WTC11 (cell line): Measurements from ENCODE around the gene CIB2. TPM values are rescaled to one million over a fixed set of nuclear protein-coding genes. Genes with fewer than 3 reads are reported as not detected.
A peak's percentile ranks its signal among the peaks of the same experiment; 100 is the strongest.

ENCODE experiments used
- ATAC-seq: fragments of 200-7000 bp; cut with Tn5 transposase; 2 replicates; pipeline ENCODE4 v1.10.0; 2021; ENCODE audit warnings: mild to moderate bottlenecking, moderate library complexity
- CTCF ChIA-PET: fragments of 300-600 bp; sonication (Branson Sonifier 250); formaldehyde crosslinking; loops from one replicate; lab custom pipeline; 2021; ENCODE audit warnings: antibody characterized with exemption; lab: Charles Lee
- POLR2A ChIA-PET: fragments of 350-600 bp; sonication (Branson Sonifier 250); formaldehyde crosslinking; loops from one replicate; lab custom pipeline; 2021; ENCODE audit warnings: antibody characterized with exemption; lab: Charles Lee
- DNase-seq: peaks from one replicate; pipeline ENCODE4 v3.0.0; 2021; ENCODE audit warnings: low spot score
- H3K27ac Mint-ChIP-seq: 2 replicates; pipeline ENCODE4 v1.8.0; 2021; ENCODE audit warnings: mixed read lengths
- H3K27me3 Mint-ChIP-seq: 2 replicates; pipeline ENCODE4 v1.8.0; 2021; ENCODE audit warnings: low read depth, mild to moderate bottlenecking, moderate library complexity, mixed read lengths
- H3K36me3 Mint-ChIP-seq: 2 replicates; pipeline ENCODE4 v1.8.0; 2021; ENCODE audit warnings: mixed read lengths
- H3K4me1 Mint-ChIP-seq: 2 replicates; pipeline ENCODE4 v1.8.0; 2022; ENCODE audit warnings: mixed read lengths
- H3K4me3 Mint-ChIP-seq: 2 replicates; pipeline ENCODE4 v1.8.0; 2021; ENCODE audit warnings: mild to moderate bottlenecking, moderate library complexity, mixed read lengths
- H3K9me3 Mint-ChIP-seq: 2 replicates; pipeline ENCODE4 v1.8.0; 2021; ENCODE audit warnings: mixed read lengths
- CBFB ChIP-seq: sonication (generic); formaldehyde crosslinking; IDR thresholded peaks from 2 replicates; pipeline ENCODE4 v1.8.1; 2022; ENCODE audit warnings: mild to moderate bottlenecking, low read depth, missing genetic modification reagents
- ESRRA ChIP-seq: sonication (generic); formaldehyde crosslinking; IDR thresholded peaks from 2 replicates; pipeline ENCODE4 v1.8.1; 2022; ENCODE audit warnings: mild to moderate bottlenecking, missing genetic modification reagents, borderline replicate concordance
- FOXJ3 ChIP-seq: sonication (generic); formaldehyde crosslinking; IDR thresholded peaks from 2 replicates; pipeline ENCODE4 v1.9.0; 2021; ENCODE audit warnings: missing genetic modification reagents, mild to moderate bottlenecking, borderline replicate concordance
- FOXP1 ChIP-seq: sonication (generic); formaldehyde crosslinking; IDR thresholded peaks from 2 replicates; pipeline ENCODE4 v1.8.0; 2022; ENCODE audit warnings: missing genetic modification reagents, mild to moderate bottlenecking, moderate library complexity, borderline replicate concordance
- GABPB1 ChIP-seq: sonication (generic); formaldehyde crosslinking; IDR thresholded peaks from 2 replicates; pipeline ENCODE4 v1.8.1; 2023; ENCODE audit warnings: mild to moderate bottlenecking, missing genetic modification reagents
- HMGXB4 ChIP-seq: sonication (generic); formaldehyde crosslinking; IDR thresholded peaks from 2 replicates; pipeline ENCODE4 v1.8.1; 2023; ENCODE audit warnings: mild to moderate bottlenecking, moderate library complexity, missing genetic modification reagents
- MYBL2 ChIP-seq: sonication (generic); formaldehyde crosslinking; IDR thresholded peaks from 2 replicates; pipeline ENCODE4 v1.8.1; 2023; ENCODE audit warnings: mild to moderate bottlenecking, moderate library complexity, missing genetic modification reagents
- NR1H2 ChIP-seq: sonication (generic); formaldehyde crosslinking; IDR thresholded peaks from 2 replicates; pipeline ENCODE4 v1.9.0; 2021; ENCODE audit warnings: mild to moderate bottlenecking, moderate library complexity, missing genetic modification reagents
- NR3C1 ChIP-seq: sonication (generic); formaldehyde crosslinking; conservative IDR thresholded peaks from 2 replicates; pipeline ENCODE4 v1.8.1; 2023; ENCODE audit warnings: low read depth, mild to moderate bottlenecking, missing genetic modification reagents
- RELA ChIP-seq: sonication (generic); formaldehyde crosslinking; IDR thresholded peaks from 2 replicates; pipeline ENCODE4 v1.8.1; 2022; ENCODE audit warnings: missing genetic modification reagents, mild to moderate bottlenecking, borderline replicate concordance
- TCF7 ChIP-seq: sonication (generic); formaldehyde crosslinking; IDR thresholded peaks from 2 replicates; pipeline ENCODE4 v1.8.0; 2022; ENCODE audit warnings: mild to moderate bottlenecking, low read depth, missing genetic modification reagents, moderate library complexity
- ZBTB43 ChIP-seq: sonication (generic); formaldehyde crosslinking; IDR thresholded peaks from 2 replicates; pipeline ENCODE4 v1.8.1; 2023; ENCODE audit warnings: mild to moderate bottlenecking, missing genetic modification reagents
- total RNA-seq: library from RNA; stranded (reverse); gene quantifications from 3 replicates; pipeline ENCODE4 v1.2.3, GENCODE V29; 2021
- TF ChIP-seq, protein P1 (sequence below): sonication (generic); formaldehyde crosslinking; IDR thresholded peaks from 2 replicates; pipeline ENCODE4 v1.8.0; 2023; ENCODE audit warnings: missing genetic modification reagents, mild to moderate bottlenecking, borderline replicate concordance
- TF ChIP-seq, protein P2 (sequence below): sonication (generic); formaldehyde crosslinking; IDR thresholded peaks from 2 replicates; pipeline ENCODE4 v1.8.0; 2022; ENCODE audit warnings: mild to moderate bottlenecking, missing genetic modification reagents

Gene CIB2
- total RNA-seq, 1 experiment from 2014 or later, result 45.2 TPM

DNA sequence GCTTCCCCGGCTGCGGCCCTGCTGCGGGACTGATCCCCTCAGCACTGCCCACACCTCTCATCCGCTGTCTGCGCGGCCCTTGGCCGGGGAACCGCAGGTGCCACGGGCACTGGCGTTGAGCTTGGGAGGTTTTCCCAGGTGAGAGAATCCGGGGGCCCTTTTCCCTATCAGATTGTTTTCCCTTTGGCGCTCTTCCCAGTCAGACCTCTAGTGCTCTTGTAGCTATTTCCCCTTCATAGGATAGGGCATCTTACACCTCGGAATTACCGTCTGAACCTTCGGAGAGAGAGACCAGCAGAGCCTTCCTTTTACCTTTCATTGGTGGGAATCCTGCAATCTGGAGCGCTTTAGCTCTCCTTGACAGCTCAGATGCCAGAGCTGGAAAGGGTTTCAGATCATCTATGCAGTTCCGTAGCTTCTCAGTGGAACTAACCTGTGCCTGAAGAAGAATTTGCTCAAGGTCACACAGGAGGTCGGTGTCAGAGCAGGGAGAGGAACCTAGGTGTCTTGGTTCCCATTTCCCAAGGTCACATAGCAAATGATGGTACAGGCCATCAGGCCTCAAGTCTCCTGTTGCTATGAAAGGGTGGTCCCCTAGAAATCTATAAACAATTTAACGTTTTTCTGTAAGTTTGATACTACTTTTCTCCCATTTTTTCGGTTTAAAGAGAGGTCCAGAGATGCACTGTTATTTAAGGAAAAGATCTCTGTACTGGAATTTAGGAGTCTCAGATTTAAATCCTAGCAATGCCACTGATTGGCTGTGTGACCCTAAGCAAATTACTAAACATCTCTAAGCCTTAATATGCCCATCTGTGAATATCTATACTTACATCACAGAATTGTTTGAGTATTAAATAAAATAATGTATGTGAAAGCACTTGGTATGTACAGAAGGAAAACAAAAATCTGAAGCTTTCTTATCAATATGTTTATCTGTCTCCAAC lies 18.8 kb upstream of the CIB2 start:
- DNase-seq, result peak; percentile 32
- Mint-ChIP-seq H3K36me3 (no peaks in the 10 kb centered on the region), H3K4me1 (peaks cover 24% of the 10 kb centered on the region), H3K9me3 (no peaks in the 10 kb centered on the region), H3K27ac (peak overlapping the region; percentile 54; the same call in 1 of the 2 replicates), H3K27me3 (peaks cover 4% of the 10 kb centered on the region; the same call in 1 of the 2 replicates), H3K4me3 (peak overlapping the region; percentile 89)
- ChIA-PET CTCF (interaction anchor here (0.8 to 2.7 kb wide), 7 partner anchors 11 to 1115 kb away, joined by 3 to 24 read pairs (median 4); partner anchors contain the start of gene CIB2), POLR2A (interaction anchor here (1.0 to 1.9 kb wide), 2 partner anchors 19 to 149 kb away, joined by 3 to 12 read pairs; partner anchors contain the start of genes CIB2 and SKIC8)
- peak; percentile 15 for ATAC-seq
- TF ChIP-seq NR1H2 (no peak), RELA (CRISPR knock-in tag) (peak; percentile 11; the same call in 1 of the 2 replicates), ESRRA (CRISPR knock-in tag) (0 out of 2 replicates have a peak, but pooled peaks have one; percentile 1)
- TF ChIP-seq, protein P1, sequence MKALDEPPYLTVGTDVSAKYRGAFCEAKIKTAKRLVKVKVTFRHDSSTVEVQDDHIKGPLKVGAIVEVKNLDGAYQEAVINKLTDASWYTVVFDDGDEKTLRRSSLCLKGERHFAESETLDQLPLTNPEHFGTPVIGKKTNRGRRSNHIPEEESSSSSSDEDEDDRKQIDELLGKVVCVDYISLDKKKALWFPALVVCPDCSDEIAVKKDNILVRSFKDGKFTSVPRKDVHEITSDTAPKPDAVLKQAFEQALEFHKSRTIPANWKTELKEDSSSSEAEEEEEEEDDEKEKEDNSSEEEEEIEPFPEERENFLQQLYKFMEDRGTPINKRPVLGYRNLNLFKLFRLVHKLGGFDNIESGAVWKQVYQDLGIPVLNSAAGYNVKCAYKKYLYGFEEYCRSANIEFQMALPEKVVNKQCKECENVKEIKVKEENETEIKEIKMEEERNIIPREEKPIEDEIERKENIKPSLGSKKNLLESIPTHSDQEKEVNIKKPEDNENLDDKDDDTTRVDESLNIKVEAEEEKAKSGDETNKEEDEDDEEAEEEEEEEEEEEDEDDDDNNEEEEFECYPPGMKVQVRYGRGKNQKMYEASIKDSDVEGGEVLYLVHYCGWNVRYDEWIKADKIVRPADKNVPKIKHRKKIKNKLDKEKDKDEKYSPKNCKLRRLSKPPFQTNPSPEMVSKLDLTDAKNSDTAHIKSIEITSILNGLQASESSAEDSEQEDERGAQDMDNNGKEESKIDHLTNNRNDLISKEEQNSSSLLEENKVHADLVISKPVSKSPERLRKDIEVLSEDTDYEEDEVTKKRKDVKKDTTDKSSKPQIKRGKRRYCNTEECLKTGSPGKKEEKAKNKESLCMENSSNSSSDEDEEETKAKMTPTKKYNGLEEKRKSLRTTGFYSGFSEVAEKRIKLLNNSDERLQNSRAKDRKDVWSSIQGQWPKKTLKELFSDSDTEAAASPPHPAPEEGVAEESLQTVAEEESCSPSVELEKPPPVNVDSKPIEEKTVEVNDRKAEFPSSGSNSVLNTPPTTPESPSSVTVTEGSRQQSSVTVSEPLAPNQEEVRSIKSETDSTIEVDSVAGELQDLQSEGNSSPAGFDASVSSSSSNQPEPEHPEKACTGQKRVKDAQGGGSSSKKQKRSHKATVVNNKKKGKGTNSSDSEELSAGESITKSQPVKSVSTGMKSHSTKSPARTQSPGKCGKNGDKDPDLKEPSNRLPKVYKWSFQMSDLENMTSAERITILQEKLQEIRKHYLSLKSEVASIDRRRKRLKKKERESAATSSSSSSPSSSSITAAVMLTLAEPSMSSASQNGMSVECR (CRISPR knock-in tag), result no peak
- TF ChIP-seq, protein P2, sequence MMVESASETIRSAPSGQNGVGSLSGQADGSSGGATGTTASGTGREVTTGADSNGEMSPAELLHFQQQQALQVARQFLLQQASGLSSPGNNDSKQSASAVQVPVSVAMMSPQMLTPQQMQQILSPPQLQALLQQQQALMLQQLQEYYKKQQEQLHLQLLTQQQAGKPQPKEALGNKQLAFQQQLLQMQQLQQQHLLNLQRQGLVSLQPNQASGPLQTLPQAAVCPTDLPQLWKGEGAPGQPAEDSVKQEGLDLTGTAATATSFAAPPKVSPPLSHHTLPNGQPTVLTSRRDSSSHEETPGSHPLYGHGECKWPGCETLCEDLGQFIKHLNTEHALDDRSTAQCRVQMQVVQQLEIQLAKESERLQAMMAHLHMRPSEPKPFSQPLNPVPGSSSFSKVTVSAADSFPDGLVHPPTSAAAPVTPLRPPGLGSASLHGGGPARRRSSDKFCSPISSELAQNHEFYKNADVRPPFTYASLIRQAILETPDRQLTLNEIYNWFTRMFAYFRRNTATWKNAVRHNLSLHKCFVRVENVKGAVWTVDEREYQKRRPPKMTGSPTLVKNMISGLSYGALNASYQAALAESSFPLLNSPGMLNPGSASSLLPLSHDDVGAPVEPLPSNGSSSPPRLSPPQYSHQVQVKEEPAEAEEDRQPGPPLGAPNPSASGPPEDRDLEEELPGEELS (CRISPR knock-in tag), result 0 out of 2 replicates have a peak, but pooled peaks have one; percentile 5

DNA sequence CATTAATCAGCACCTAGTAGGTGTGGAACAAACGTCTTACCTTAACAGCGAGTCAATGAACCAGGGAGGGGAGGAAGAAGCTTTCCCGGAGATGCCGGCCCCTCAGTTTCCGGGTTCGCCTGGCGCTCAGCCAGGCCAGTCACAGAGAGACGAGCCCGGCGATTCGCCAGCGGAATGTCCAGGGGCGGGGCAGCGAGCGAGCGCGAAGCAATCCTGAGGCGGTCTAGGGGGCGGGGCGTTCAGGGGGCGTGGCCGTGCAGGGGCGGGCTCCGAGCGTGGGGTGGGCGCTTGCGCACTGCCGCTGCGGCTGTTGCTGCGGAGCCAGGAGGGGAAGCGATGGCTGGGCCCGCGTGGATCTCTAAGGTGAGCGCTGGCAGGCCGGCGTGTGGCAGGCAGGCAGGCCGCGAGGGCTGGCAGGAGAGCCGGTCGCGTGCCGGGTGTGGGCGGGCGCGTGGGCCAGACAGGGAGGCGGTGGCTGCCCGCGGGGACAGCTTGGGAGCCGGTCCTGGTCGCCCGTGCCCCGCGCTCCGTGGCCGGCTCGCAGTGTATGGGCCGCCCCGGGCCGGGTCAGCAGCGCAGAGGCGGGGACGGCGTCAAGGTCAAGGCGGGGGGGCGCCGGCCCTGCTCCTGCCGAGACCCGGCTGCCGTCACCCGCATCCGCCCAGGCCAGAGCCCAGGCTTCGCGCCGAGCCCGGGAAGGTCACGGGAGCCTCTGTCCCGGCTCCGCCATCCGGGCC lies 18.0 kb upstream of the CIB2 start, which contains the start of gene IDH3A:
Gene IDH3A, plus strand, starts transcription at position 295 of the 737 bp plus-strand sequence. Its CDS starts 42 bp downstream, at position 337.
- Mint-ChIP-seq H3K4me3 (peak within 1 kb of the TSS; percentile 98), H3K9me3 (no peaks in the 10 kb centered on the region), H3K4me1 (peaks cover 23% of the 10 kb centered on the region), H3K36me3 (no peaks in the 10 kb centered on the region), H3K27me3 (peaks cover 4% of the 10 kb centered on the region; the same call in 1 of the 2 replicates), H3K27ac (peak within 1 kb of the TSS; percentile 94)
- DNase-seq, result peak; percentile 99
- peak; percentile 97 for ATAC-seq
- ChIA-PET CTCF (interaction anchor here (0.7 to 2.7 kb wide), 8 partner anchors 10 to 1114 kb away, joined by 3 to 24 read pairs (median 4); partner anchors contain the start of gene CIB2), POLR2A (interaction anchor here (0.6 to 1.9 kb wide), 5 partner anchors 10 to 668 kb away, joined by 3 to 12 read pairs (median 4); partner anchors contain the start of genes CIB2 and SKIC8)
- no peak for TF ChIP-seq MYBL2 (CRISPR knock-in tag)
- no peak for TF ChIP-seq FOXJ3 (CRISPR knock-in tag)
- TF ChIP-seq, protein P2 (CRISPR knock-in tag), result peak; percentile 60; the same call in 1 of the 2 replicates
- TF ChIP-seq FOXP1 (CRISPR knock-in tag), result 0 out of 2 replicates have a peak, but pooled peaks have one; percentile 45
- no peak for TF ChIP-seq NR3C1
- TF ChIP-seq ESRRA (CRISPR knock-in tag), result peak; percentile 94
- no peak for TF ChIP-seq GABPB1
- no peak for TF ChIP-seq HMGXB4 (CRISPR knock-in tag)
- no peak for TF ChIP-seq ZBTB43 (CRISPR knock-in tag)
- TF ChIP-seq TCF7 (CRISPR knock-in tag), result no peak
- no peak for TF ChIP-seq CBFB (CRISPR knock-in tag)
